Stimulated activated CD4-positive, alpha-beta T cell treated with anti-CD3 and anti-CD28 coated beads, Interleukin-4, amount 100 ng/mL, for 24 hours (primary cell): ENCODE measurements around the gene WDR26.
"Not testable (repeated sequence)": the region's sequence is repeated elsewhere in the genome, so short reads cannot be mapped to it uniquely, and the experiment has no call there.

Experiments
- DNase-seq: peaks from one replicate; pipeline ENCODE4 v3.0.0-alpha.2; 2020

WDR26 gene

DNA sequence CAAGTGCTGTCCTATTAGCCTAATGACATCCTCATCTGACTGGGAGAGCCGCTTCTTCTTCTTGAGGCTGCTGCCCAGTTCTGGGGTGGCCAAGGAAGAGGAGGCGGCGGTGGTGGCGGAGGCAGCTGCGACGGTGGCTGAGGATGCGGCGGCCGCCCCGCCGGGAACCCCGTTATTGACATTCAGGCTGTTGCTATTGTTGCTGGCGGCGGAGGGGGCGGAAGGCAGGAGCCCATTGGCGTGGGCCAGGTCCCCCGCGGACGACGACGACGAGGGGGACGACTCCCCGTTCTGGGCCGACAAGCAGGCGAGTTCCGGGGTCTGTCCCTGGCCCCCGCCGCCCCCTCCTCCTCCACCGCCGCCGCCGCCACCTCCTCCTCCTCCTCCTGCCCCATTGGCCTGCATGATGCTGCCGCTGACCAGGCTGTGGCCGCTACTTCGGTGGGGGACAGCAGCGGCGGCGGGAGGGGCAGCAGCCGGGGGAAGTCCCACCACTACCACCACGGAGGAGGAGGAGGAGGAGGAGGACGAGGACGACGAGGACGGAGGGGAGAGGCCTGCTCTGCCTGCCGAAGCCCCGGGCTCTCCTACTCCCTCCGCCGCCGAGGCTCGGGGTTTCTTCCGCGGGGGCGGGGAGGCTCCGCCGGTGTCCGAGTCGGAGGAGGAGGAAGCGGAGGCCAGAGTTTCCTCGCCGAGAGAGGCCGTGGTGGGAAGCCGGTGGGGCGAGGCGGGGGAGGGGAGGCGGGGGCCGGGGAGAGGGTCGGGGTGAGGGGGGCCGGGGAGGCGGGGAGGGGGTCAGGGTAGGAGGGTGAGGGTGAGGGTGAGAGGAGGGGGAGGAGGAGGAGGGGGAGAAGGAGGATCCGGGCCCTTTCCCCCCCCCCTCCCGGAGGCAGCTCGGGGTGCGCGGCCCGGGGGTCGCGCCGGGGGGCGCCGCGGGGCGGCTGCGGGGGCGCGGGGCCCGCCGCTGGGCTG lies 610 bp downstream of the WDR26 start:
- DNase-seq = peak; percentile 37

DNA sequence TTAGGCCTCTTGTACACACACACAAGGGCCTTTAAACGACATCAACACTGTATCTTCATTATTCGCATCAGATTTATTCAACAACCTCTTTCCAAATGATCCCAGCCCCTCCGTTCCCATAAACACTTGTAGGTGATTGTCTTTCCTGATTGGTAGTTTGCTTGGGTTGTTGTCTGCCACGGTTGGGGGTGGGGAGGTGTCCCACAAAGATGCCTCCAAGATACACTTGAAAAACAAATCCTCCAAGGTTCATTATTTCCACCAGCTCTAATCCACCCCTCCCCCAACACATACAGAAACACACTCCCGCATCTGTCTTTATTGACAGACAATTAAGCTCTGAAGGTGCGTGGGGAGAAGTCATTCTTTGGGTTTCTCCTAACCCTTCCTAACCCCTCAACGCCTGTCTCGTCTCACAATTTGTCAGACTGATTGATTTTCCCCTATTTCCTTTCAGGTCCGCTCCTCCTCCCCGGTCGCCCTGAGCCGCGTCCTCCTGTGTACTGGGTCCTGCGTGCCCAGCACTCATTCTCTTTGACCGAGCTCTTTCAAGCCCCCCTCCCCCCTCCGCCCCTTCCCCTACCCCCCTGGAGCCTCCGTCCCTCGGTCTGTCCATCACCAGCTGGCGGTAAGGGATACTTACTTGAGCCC lies 1.4 kb downstream of the WDR26 start:
- peak; percentile 34 for DNase-seq

DNA sequence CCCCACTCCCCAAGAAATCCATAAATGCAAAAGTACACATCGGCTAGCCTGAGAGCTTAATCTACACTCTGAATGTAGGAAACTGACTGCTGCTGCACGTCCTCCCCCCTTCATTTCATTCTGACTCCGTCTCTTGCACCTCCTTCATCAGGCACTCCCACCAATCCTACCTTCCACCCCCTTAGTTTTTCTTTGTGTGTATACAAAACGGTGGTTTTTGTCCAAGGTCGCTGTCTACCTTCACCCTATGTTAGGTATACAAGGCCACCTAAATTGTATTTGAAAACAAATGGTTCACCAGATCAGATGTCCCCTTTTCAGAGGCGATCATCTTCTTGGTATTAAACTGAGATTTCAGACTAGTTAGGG lies 1.9 kb downstream of the WDR26 start:
- peak; percentile 13 for DNase-seq

DNA sequence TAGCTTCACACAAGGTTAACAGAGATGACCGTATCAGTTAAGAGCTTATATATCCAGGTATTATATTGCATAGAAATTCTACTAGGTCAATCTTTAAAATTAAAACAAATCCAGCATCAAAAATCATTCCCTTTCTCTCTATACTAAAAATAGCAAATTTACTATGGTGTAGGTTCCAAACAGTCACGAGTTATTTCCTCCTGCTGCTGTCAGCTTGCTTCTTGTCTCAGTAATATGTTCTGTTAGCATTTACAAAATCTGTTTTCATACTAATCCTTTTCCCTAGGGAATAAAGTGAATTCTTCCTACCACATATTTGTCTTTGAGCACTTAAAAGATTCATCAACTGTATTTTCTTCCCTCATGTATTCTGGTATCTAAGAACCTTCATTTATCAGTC lies 2.5 kb downstream of the WDR26 start:
- no peak for DNase-seq

DNA sequence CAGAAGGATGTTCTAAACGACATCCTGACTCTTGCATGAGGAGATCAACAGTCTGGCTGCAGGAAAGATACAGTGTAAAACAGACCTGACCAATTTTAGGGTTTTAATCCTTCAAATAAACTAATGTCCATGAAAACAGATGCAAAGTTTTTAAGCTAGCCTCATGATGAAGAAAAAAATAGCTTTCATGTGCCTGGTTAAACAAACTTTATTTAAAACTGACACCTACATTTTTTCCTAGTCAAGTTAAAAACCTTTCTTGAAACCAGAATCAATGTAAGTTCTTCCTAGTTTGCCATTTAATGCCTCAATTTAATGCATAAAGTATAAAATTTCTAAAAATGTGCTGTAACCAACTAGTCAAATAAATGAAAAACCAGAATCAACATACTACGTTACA lies 2.9 kb downstream of the WDR26 start:
- no peak for DNase-seq

DNA sequence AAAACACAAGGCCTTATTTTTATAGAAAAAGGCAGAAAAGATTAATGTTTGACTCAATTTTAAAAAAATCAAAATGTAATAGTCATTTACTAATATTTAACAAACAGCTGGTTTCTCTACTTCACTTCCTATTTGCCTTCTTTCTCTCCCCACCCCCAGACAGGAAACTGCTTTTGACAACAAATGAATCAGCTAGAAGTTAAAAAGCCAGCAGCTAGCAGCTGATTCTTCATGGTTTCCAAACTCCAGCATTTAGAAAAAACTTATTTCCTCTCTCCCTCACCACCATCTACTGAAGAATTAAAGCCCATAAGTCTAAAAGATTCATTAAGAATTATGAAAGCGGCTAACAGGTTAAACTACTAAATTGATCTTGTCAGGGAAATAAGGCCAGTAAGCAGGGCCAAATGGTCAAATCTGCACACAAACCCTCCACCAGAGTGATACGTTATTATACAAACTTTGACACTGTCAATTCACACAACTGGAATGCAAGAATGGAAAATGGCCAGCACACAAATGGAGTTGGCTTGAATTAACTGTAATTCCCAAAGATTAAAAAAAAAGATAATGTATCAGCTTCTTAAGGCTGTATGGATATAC lies 4.0 kb downstream of the WDR26 start:
- DNase-seq = peak; percentile 46

DNA sequence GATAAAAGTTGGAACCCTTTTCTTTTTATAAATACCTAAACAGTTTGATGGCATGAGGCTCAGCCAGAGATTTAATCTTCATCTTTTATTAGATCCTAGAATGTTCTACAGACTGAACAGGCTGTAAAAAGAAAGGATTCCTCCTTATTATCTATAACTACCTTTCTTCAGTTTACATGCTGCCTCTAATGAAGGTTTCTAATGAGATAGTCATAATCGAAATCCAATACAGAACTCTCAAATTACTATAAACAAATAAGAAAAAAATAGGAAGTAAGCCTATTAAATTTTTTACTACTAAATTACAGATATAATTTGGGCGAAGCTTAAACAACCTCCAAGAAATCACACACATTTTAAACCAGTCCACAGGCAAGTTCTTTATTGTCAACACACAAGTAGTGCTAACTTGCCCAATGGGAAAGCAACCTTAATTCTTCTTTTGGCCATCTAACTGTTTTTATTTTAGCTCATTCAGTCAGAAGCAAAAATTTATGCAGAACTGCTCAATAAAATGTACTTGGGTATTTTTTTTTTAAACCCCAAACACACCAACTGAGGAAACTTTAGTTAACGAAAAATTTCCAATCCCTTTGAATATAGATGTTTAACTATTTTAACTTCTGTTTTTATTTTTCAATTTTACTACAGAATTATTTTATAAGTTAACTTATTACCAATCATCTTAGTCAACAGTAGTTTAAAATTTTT lies 4.8 kb downstream of the WDR26 start:
- DNase-seq = no peak

DNA sequence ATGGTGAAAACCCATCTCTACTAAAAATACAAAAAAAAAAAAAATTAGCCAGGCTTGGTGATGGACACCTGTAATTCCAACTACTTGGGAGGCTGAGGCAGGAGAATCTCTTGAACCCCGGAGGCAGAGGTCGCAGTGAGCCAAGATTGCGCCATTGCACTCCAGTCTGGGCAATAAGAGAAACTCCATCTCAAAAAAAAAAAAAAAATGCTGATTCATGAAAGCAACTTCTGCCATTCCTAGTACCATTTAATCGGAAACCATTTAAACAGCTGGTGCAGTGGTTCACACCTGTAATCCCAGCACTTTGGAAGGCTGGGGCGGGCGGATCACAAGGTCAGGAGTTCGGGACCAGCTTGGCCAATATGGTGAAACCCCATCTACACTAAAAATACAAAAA lies 5.9 kb downstream of the WDR26 start:
- not testable (repeated sequence) for DNase-seq

DNA sequence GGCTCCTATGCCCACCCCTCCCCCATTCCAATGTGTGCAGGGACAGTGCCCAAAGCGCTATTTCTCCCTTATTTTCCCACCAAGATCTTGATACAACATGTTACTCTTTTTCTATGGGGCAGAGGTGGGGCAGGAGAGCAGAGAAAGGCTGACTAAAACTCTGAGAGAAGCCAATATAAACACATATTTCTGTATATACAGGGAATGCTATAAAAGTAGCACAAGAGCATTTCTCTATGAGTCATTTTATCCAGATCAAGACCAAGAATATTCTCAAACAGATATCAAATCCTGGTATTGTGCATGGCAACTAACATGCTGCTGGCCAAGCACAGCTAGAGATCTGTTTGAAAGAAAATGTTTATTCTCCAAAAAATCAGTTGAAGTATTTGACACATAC lies 7.3 kb downstream of the WDR26 start:
- no peak for DNase-seq

DNA sequence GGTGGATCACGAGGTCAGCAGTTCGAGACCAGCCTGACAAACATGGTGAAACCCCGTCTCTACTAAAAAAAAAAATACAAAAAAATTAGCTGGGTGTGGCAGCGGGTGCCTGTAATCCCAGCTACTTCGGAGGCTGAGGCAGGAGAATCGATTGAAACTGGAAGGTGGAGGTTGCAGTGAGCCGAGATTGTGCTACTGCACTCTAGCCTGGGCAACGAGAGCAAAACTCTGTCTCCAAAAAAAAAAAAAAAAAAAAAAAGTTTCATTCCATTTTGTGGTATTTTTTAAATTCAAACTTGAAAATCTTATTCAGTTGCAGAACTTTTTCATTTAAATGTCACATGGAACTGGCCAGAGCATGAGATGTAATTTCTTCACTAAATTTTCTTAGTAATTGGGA lies 7.7 kb downstream of the WDR26 start:
- not testable (repeated sequence) for DNase-seq

DNA sequence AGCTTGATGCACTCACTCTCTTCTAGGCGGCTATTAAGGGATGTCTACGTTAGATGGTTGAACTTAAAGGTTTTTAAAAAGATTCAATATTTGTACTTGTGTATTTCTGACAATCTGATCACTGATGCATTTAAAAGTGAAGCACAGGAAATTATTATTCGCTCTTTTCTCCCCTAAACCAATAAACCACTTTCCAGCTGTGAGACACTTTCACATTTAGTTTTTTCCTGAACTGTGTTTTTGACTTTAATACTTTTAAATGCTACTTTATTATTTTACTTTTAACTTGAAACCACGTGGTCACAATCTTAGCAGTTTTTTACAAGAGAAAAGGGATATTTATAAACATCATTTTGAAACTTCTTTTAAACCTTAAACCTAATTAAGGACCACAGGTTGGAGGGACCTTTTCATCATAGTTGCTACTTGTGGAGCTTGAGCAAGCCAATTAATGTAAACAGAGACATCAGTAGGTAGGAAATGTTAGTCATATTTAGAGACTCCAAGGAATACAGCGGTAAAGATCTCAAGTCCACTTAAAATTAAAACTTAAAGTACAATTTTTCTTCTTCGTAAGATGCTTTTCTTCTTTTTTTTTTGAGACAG lies 9.2 kb downstream of the WDR26 start:
- DNase-seq = no peak

DNA sequence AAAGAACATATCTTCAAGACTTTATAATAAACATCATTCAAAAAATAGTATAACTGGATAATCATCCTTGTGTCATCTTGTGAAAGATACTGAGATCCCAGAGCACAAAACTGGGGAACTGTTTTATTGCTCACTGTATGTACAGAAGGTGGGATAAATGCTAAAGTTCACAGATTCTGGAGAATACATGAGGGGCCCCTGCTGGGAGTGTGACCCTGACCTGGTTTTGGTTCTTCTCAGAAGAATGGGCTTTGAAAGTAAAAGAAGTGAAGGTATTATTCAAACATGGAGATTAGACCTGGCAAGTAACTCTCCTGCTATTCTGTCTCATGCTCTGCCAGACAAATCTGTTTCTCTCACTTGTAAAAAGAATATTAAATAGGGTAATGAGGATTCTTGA lies 14.5 kb downstream of the WDR26 start:
- DNase-seq = no peak

DNA sequence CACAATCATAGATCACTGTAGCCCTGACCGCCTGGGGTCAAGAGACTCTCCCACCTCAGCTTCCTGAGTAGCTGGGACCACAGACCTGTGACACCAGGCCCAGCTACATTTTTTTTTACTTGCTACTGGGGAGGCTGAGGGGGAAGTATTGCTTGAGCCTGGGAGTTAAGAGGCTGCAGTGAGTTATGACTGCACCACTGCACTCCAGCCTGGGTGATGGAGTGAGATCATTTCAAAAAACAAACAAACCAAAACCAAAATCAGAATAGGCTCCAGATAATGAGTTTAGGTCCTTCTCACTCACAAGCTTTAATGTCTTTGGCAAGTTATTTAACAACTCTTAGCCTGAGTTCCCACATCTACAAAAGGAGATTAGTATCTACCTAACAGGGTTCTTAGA lies 22.8 kb downstream of the WDR26 start:
- no peak for DNase-seq

DNA sequence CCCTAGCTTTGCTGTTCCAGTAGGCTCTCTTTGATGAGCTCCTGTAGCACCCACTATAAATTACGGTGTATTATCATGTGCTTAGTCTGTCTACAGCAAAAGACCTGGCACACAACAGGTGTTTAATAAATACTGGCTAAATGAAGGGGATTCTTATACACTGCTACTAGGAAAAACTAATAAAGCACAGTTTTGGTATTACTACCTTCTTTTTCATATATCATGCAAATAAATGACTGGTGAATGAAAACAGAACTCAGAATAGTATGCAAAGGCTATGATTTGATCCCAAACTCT lies 26.4 kb downstream of the WDR26 start:
- DNase-seq = no peak

DNA sequence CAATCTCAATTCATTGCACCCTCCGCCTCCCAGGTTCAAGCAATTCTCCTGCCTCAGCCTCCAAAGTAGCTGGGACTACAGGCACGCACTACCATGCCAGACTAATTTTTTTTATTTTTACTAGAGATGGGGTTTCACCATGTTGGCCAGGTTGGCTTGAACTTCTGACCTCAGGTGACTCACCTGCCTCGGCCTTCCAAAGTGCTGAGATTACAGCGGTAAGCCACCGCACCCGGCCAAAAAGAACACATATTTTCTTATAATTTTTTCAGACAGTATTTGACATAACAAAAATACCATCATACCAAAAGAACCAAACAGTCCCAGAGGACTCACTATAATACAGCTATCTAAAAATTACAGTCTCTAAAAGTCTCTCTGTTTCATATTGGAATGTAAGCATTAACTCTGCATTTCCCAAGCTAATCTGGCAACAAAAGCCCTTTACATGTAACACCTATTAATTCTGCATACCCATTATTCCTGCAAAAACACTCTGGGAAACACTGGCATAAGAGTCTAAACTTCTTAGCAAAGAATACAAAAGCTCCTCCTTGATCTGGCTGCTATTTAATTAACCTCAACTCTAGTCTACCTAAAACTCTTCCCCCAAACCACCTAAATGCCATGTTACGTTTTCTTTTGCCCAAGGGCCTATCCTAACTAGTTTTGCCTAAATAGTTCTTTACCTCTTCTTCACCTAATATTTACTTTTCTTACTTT lies 26.9 kb downstream of the WDR26 start:
- no peak for DNase-seq

DNA sequence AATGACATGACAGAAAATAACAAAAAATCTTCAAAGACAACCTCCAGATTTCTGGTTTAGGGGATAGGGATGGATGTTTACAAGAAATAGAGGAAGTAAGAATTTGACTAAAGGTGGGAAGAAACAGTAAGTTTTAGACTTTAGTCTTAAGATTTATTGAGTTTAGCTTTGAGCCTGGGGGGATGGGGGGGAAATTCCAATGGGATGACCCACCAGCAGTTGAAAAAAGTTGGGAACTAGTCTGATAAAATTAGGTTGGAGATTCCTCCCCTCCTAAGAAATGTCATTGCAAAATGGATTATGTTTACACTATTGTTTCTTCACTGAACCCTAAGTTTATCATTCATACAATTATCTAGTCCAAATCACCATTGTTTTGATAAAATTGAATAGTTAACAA lies 28.4 kb downstream of the WDR26 start:
- DNase-seq = no peak

DNA sequence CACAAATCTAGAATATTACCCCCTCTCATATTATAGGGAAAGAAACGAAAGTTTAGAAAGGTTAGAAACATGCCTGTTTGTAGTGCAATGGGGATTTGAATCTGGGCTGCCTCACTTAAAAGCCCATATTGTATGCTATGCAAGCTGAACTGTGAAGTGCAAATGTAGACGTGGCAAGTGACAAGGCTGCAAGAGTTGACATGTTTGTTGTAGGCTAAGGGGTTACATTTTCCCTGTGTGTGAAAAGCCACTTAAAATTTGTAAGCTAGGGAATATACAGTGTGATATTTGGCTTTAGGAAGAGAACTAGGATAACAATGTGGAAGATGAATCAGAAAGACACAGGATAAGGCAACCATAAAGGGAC lies 29.0 kb downstream of the WDR26 start:
- no peak for DNase-seq

DNA sequence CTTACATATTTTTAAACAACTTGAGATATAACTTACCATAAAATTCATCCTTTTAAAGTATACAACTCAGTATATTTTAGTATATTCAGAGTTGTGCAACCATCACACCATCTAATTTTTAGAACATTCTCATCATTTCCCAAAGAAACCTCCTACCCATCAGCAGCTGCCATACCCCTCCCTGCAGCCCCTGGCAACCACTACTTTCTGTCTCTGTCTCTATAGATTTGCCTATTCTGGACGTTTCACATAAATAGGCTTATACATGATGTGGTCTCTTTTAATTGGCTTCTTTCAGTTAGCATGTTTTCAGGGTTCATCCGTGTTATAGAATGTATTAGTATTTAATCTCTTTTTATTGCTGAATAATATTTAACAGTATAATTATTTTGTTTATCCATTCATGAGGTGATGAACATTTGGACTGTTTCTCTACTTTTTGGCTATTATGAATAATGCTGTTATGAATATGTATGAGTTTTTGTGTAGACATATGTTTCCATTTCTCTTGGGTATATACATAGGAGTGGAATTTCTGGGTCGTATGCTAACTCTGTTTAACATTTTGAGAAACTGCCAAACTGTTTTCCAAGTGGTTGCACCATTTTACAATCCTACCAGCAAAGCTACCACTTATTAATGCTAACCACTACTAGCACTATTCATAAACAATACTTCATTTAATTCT lies 29.5 kb downstream of the WDR26 start:
- DNase-seq = no peak

DNA sequence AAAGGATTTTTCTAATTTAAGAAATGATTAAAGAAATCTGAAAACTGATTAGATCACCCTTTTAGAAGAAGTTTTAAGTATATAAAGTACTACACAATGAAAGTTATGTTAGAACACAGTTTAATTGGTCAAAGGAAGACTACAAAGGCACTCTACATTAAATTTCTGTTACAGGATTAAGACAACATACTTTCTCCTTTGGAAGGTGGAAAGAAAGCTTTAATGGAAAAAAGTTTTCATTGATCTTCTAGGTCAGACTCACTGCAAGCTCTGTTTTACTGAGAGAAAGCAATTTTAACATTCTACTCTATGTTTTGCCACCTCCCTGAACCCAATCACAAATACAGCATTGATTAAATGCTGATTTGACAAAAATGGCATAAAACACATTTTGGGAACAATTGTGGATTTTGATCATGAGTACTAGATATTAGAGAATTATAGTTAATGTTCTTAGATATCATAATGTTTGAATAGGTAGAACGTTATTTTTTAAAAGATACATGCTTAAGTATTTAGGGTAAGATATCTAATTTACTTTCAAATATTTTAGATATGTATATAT lies 32.0 kb downstream of the WDR26 start:
- no peak for DNase-seq

DNA sequence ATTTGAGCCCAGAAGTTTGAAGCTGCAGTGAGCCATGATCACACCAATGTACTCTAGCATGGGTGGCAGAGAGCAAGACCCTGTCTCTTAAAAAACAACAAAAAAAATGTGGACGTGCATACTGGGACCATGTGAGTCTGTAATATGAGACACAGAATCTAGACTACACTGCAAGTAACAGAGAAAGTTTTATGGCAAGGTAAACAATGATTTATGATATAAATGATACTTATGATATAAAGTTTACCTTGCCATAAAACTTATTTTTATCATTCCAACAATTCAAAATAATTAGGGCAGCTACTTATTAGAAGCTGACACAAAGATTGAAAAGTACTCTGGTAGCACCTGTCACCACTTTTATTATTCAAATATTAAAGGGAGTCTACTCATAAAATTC lies 34.7 kb downstream of the WDR26 start:
- no peak for DNase-seq

DNA sequence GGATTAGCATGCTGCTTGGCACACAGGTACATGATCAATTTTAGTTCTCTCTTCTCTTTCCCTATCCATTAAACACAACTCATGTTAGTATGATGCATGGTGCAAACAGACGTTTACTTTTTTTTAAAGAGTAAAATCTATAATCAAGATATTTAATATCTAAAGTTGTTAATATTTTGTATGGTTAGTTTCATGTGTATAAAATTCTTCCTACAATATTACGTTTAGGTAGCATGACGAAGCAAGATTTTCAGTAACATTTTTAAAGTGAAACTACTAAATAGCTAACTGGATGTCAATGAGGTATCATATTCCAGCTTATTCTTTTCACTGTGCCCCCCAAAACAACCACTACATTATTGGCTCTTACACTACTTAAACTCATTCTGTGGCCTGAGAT lies 41.3 kb downstream of the WDR26 start:
- DNase-seq = no peak
